ENCODE results near the gene FANCI.

Gene FANCI

GRCh38 chr15:89196994-89197393 lies 46.8 kb upstream of the FANCI start:
- H3K4me2 ChIP-seq (ENCODE audit: low read length): no peak overlapping the region
- no peak overlapping the region for H3K4me3 ChIP-seq (ENCODE audit: low read length)
- peaks cover 25% of the 10 kb centered on the region for H3K36me3 ChIP-seq (replicated peaks; ENCODE audit: low read depth, low read length)
- no peak overlapping the region for H2AFZ ChIP-seq (ENCODE audit: low read depth, low read length)
- no peaks in the 10 kb centered on the region for H3K27me3 ChIP-seq (ENCODE audit: low read depth, low read length)
- no peak for TF ChIP-seq CTCF (IDR thresholded peaks at IDR 0.05; ENCODE audit: low read depth, low read length)
- no peak for TF ChIP-seq EZH2phosphoT487 (IDR thresholded peaks at IDR 0.05; ENCODE audit: low read depth)
- H3K4me1 ChIP-seq (ENCODE audit: low read length): no peaks in the 10 kb centered on the region
- H3K9ac ChIP-seq (ENCODE audit: low read length): no peak overlapping the region
- no peaks in the 10 kb centered on the region for H4K20me1 ChIP-seq (ENCODE audit: insufficient read depth, low read length)
- H3K27ac ChIP-seq (ENCODE audit: low read length): no peak overlapping the region
- H3K9me3 ChIP-seq (ENCODE audit: insufficient read depth, low read length): no peaks in the 10 kb centered on the region
- no peaks in the 10 kb centered on the region for H3K79me2 ChIP-seq (ENCODE audit: low read length)

GRCh38 chr15:89197503-89197971 lies 46.2 kb upstream of the FANCI start:
- Histone ChIP-seq H3K9me3 (ENCODE audit: insufficient read depth, low read length) (no peaks in the 10 kb centered on the region), H2AFZ (ENCODE audit: low read depth, low read length) (no peak overlapping the region), H3K9ac (ENCODE audit: low read length) (no peak overlapping the region), H4K20me1 (ENCODE audit: insufficient read depth, low read length) (no peaks in the 10 kb centered on the region), H3K4me2 (ENCODE audit: low read length) (no peak overlapping the region), H3K36me3 (replicated peaks; ENCODE audit: low read depth, low read length) (peaks cover 25% of the 10 kb centered on the region), H3K27me3 (ENCODE audit: low read depth, low read length) (no peaks in the 10 kb centered on the region), H3K79me2 (ENCODE audit: low read length) (no peaks in the 10 kb centered on the region), H3K4me3 (ENCODE audit: low read length) (no peak overlapping the region), H3K4me1 (ENCODE audit: low read length) (no peaks in the 10 kb centered on the region), H3K27ac (ENCODE audit: low read length) (no peak overlapping the region)
- TF ChIP-seq EZH2phosphoT487 (IDR thresholded peaks at IDR 0.05; ENCODE audit: low read depth): no peak
- no peak for TF ChIP-seq CTCF (IDR thresholded peaks at IDR 0.05; ENCODE audit: low read depth, low read length)

- Histone ChIP-seq H3K36me3 (replicated peaks; ENCODE audit: low read depth, low read length) (peaks cover 18% of the 10 kb centered on the region), H3K79me2 (ENCODE audit: low read length) (no peaks in the 10 kb centered on the region), H3K4me2 (ENCODE audit: low read length) (no peak overlapping the region), H3K4me1 (ENCODE audit: low read length) (no peaks in the 10 kb centered on the region), H3K27ac (ENCODE audit: low read length) (no peak overlapping the region), H2AFZ (ENCODE audit: low read depth, low read length) (no peak overlapping the region), H4K20me1 (ENCODE audit: insufficient read depth, low read length) (no peaks in the 10 kb centered on the region), H3K9me3 (ENCODE audit: insufficient read depth, low read length) (no peaks in the 10 kb centered on the region), H3K4me3 (ENCODE audit: low read length) (no peak overlapping the region), H3K27me3 (ENCODE audit: low read depth, low read length) (no peaks in the 10 kb centered on the region), H3K9ac (ENCODE audit: low read length) (no peak overlapping the region)
- TF ChIP-seq CTCF (IDR thresholded peaks at IDR 0.05; ENCODE audit: low read depth, low read length) (no peak), EZH2phosphoT487 (IDR thresholded peaks at IDR 0.05; ENCODE audit: low read depth) (no peak)
Measured at GRCh38 chr15:89198196-89198595, 45.6 kb upstream of the FANCI start.

GRCh38 chr15:89198934-89199333 lies 44.8 kb upstream of the FANCI start:
- Histone ChIP-seq H3K9me3 (ENCODE audit: insufficient read depth, low read length) (no peaks in the 10 kb centered on the region), H3K4me1 (ENCODE audit: low read length) (no peaks in the 10 kb centered on the region), H4K20me1 (ENCODE audit: insufficient read depth, low read length) (no peaks in the 10 kb centered on the region), H3K27ac (ENCODE audit: low read length) (no peak overlapping the region), H3K9ac (ENCODE audit: low read length) (no peak overlapping the region), H3K4me3 (ENCODE audit: low read length) (no peak overlapping the region), H3K36me3 (replicated peaks; ENCODE audit: low read depth, low read length) (peaks cover 16% of the 10 kb centered on the region), H3K79me2 (ENCODE audit: low read length) (no peaks in the 10 kb centered on the region), H2AFZ (ENCODE audit: low read depth, low read length) (no peak overlapping the region), H3K4me2 (ENCODE audit: low read length) (no peak overlapping the region), H3K27me3 (ENCODE audit: low read depth, low read length) (no peaks in the 10 kb centered on the region)
- no peak for TF ChIP-seq CTCF (IDR thresholded peaks at IDR 0.05; ENCODE audit: low read depth, low read length)
- no peak for TF ChIP-seq EZH2phosphoT487 (IDR thresholded peaks at IDR 0.05; ENCODE audit: low read depth)

Measured in OCI-LY3 (cell line).